GM19099 (cell line): ENCODE results near the gene ALKBH2.

Experiments
- POLR2A ChIP-seq: IDR thresholded peaks from 3 replicates; pipeline ENCODE4 v1.6.1; 2011; ENCODE audit warnings: low read depth; ENCODE audit not compliant: insufficient read length; ENCODE audit errors: extremely low read depth

Gene ALKBH2

DNA sequence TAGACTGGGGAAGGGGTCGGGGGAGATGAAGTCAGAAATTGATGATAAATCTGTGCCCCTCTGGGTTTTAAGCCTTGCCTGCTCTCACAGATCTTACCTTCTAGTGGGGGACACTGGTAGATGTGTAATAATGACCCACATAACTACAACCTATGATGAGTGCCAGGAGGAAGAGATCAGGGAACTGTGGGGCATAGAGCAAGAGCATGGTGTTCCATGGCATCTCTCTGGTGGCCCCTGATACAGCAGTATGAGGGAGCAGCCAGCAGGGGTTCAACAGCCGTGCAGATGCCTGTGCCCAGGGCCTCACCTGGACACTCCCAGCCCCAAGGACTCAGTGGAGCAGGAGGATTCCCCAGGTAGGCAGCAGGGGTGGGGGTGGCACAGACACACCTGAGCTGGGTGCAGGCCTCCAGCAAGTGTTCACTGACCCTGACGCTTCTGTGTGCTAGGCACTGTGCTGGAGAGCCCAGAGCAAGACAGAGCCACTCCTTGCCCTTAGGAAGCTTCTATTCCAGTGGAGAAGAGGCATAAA lies 28.1 kb upstream of the ALKBH2 start:
- no peak for TF ChIP-seq POLR2A

DNA sequence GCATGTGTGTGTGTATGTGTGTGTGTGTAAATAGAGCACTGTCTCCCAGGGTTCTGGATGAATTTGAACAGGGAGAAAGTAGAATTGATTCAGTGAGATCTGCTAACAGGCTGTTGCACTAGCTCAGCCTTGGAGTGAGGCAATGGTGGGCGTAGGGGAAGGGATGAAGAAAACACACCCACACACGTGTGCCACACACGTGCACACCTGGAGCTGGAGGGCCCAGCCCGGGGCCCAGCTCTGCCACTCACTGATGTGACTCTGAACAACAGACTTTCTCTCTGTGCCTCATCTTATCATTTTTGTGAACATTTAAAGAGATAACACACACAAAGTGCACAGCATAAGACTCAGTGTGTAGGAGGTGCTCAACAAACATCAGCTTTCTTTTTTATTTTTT lies 27.3 kb upstream of the ALKBH2 start:
- no peak for TF ChIP-seq POLR2A

DNA sequence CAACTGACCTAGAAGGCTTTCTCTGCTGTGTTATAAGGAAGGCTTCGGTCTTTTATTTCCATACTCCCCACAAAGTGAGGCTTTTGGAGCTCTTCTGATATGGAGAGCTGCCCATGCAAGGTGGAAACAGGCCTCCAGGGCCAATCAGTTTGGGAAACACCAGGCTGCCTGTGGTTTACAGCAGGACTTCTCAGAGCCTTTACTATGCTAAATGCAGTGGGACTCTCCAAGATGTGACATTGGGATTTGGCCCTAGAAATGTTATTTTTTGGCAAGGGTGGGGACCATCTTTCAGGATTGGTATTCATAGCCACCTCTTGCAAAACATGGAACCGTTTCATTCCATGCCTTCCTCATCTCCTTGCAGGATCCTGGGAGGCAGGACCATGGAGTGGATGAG lies 26.8 kb upstream of the ALKBH2 start:
- TF ChIP-seq POLR2A = no peak

DNA sequence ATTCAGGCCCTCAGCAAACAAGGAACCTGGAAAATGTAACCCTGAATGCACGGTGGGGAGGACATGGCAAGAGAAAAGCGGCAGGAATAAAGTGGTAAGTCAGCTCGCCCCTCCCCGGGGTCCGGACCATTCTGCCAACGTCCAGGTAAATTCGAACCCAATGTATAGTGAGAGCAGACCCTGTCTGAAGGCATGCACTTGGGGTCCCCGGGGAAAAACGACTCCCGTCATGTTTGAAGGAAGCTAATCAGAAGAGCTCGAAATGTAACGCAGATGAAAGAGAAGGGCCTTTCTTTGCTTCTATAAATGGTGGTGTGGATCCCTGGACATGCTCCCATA lies 23.3 kb upstream of the ALKBH2 start:
- no peak for TF ChIP-seq POLR2A

DNA sequence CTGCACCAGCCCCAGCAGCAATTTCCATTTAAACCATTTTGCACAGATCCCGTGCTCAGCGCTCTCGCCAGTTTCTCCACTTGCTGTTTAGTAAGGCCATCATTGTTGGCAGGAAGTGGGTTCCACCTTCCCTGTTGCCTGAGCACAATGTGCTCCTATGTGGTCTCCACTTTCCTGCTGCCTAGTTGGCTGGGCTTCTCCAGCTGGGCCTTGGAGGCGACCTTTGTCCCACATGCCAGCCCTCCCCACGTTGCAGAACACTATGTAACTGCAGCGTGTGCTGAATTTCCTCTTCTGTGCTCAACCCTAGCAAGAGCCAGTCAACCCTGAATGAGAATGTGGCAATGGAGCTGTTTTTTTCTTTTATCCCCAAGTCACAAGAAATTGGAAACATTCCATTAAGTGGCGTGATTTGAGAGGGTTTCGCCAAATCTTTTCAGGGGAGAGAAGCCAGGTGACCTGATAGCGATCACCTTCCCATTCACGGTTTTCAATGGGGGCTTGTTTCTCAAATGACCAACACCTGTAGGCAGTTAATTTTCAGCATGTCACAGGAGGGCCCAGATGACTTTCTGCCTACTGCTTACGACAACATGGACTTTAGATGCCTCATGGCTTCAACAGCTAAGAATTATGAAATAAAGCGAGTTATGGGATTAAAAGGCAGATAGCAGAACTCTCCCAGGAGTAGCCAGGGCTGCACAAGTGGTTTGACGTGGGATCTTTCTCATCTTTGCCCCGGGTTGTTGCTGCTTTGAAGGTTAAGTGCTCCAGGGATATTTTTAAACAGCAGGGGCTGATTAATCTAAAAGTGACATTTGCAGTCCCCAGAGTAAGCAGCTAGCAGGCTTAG lies 22.7 kb upstream of the ALKBH2 start, which contains the start of gene ACACB:
Gene ACACB (plus strand): TSS at position 830 of the 853 bp plus-strand sequence. CDS start 22,819 bp downstream, outside the sequence.
- TF ChIP-seq POLR2A = no peak

DNA sequence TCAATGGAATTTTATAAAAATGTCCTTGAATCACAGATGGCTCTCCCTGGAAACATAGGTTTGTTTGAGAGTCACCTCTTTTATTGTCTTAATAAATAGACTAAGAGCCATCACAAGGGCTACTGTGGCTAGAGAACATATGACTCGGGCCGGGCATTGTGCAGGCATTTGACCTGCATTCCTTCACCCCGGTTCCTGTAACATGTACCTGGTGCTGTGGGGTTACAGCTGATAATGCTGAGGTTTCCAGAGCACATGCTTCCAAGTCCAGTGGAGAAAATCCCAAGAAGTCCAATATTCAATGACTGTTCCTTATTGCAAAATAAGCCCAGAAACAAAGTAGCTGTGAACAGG lies 22.1 kb upstream of the ALKBH2 start:
- no peak for TF ChIP-seq POLR2A

DNA sequence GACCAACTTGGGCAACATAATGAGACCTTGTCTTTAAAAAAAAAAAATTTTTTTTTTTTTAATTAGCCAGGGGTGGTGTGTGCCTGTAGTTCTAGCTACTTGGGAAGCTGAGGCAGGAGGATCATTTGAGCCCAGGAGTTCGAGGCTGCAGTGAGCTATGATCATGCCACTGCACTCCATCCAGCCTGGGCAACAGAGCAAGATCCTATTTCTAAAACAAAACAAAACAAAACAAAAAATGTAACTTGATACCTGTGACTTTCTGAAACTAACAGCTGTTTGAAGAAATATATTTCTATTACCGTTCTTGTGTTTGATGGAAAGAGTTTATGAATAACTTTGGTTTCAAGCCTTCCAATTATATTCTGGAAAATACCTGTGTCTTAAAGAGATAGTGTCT lies 21.4 kb upstream of the ALKBH2 start:
- TF ChIP-seq POLR2A = no peak

DNA sequence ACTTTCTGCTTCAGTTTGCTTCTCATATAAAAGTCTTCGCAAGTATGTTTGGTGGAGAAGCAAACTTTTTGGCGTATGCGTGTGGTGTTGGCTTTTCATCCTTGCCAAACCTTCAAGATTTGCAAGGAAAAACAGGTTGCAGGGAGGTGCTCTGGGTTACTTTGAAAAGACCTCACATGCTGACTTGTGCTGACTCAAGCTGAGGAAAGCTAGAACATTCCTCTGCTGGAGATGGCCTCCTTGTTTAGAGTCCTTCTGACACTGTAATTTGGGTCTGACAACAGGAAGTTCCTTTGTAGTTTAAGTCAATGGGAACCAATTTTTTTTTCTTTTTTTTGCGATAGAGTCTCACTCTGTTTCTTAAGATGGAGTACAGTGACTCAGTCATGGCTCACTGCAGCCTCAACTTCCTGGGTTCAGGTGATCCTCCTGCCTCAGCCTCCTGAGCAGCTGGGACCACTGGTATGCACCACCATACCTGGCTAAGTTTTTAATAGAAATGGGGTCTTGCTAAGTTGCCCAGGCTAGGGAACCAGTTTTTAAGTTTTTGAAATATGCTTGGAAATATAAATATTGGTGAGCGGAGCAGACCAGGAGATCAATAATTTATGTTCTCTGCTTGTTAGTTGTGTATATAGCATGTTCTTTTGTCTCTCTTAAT lies 20.5 kb upstream of the ALKBH2 start:
- no peak for TF ChIP-seq POLR2A

DNA sequence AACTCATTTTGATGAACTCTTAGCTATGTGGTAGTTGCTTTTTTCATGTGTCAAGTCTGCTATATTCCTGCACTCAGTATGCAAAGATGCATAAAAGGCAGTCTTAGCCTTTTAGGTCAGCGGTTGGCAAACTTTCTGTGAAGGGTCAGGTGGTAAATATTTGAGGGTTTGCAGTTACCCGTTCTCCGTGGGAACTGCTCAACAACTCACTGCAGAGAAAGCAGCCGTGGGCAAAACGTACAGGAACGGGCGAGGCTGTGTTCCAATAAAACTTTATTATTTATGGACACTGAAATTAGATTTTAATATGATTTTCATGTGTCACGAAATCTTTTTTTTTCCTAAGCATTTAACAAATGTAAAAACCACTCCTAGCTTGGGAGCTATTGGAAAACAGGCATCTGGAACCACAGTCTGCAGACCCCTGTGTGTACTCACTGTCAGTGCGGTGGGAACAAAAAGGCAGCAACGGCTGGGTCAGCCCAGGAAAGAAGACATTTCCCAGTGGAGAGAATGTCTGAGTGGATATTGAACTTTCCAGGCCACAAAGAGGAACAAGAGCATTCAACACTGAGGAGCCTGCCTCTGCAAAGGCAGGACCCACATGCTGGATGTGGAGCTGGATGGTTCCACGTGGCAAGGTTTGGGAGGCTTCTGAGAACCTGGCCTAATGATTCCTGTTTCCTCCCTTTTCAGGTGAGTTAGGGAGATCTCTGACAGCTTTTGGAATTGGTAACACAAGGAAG lies 19.6 kb upstream of the ALKBH2 start:
- TF ChIP-seq POLR2A = no peak

DNA sequence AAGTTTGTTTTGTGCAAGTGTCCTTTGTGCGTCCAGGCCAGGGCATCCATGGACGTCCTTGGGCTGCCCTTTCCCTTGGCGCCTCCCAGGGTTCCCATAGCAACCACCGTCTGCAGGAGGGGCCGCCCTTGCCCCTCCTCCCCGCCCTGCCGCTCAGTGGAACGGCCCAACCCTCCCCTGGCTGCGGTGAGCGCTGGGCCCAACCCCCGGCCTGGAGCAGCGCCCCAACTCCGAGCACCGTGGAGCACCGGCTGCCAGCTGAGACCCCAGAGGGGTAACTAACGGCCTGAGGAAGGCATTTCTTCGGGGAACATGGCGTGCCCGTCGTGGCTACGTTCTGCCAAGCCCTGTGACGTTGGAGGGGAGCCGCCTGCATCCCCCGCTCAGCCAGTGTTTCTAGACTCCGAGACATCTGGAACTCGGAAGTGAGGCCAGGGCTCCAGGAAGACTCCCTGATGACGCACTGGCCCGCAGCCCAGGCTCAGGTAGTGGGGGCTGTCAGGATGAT lies 17.8 kb upstream of the ALKBH2 start:
- peak; percentile 33 for TF ChIP-seq POLR2A

DNA sequence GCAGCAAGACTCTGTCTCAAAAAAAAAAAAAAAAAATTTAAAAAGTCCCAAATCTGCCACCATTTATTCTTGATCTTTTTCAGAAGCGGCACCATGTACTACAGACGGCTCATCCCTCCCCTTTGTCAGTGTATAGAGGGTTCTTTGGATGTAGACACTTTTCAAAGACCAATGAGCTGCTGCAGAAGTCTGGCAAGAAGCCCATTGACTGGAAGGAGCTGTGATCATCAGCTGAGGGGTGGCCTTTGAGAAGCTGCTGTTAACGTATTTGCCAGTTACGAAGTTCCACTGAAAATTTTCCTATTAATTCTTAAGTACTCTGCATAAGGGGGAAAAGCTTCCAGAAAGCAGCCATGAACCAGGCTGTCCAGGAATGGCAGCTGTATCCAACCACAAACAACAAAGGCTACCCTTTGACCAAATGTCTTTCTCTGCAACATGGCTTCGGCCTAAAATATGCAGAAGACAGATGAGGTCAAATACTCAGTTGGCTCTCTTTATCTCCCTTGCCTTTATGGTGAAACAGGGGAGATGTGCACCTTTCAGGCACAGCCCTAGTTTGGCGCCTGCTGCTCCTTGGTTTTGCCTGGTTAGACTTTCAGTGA lies 16.6 kb upstream of the ALKBH2 start:
- no peak for TF ChIP-seq POLR2A

DNA sequence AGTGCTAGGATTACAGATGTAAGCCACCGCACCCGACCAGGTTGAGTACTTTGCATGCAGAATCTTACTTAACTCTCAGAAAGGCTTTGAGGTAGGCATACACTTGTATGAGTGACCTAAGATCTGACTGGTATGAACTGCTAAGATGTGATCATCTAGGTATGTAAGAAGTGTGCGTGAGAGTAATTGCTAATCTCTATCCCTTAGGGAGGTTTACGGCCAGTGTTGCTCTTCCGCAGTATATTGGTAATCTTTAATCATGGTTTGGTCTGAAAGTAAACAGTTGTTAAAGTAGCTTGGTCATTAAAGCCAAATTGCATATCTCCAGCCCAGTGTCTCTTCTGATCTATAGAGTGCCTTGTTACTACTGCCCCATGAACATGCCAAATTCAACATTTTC lies 11.9 kb upstream of the ALKBH2 start:
- no peak for TF ChIP-seq POLR2A

DNA sequence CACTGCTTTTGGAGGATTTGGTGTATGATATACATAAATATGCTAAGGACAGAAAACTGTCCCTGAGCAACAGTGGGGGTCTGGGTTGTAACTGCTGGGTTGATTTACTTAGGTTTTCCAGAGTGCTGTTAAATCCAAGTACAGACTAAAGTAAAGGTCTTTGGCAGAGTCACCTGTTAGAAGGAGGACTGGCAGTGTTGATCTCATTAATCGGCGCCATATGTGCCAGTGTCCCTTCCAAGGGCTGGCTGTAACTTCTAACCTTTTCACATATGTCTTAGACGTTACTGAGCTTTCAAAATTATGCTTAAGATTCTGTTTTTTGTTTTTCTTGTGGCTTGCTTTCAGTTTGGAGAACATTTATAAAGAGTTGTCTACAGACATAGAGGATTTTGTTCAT lies 9.2 kb upstream of the ALKBH2 start:
- TF ChIP-seq POLR2A = no peak

DNA sequence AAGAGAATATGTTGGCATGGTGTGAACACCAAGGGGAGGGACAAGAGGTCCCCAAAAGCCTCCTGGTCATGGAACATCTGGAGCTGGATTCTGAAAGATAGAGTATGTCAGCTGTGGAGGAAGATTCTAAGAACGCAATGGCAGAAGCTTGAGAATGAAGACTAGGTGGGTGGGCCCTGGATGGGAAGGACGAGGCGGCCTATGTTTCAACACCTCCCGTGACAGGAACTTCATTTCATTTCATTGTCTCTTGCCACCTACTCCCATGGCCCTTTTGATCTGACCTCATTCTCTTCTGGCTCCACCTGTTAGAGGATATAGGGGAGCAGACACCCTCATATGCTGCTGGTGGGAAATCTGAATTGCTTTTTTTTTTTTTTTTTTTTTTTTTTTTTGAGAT lies 7.5 kb upstream of the ALKBH2 start:
- TF ChIP-seq POLR2A = no peak
